H1 (cell line): ENCODE measurements around the gene IPO9.

Experiments
- BRCA1 ChIP-seq: IDR thresholded peaks from 2 replicates; pipeline ENCODE4 v1.6.1; 2012; ENCODE audit warnings: low read depth, low read length, improper control_type of control experiment
- CTCF ChIP-seq, 3 experiments: IDR thresholded peaks; 1 replicate in 2 of 3; 2 replicates in 1 of 3; pipeline versions ENCODE4 v1.5.1 to v1.6.1; 2011; ENCODE audit warnings: low read length in 3 of 3, mild to moderate bottlenecking in 3 of 3, inconsistent platforms in 2 of 3, low read depth in 1 of 3, moderate library complexity in 1 of 3; ENCODE audit not compliant: insufficient read depth in 1 of 3; ENCODE audit errors: control extremely low read depth in 1 of 3
- E2F6 ChIP-seq: IDR thresholded peaks from 2 replicates; pipeline ENCODE4 v1.6.1; 2012; ENCODE audit warnings: inconsistent platforms
- EGR1 ChIP-seq: IDR thresholded peaks from 2 replicates; pipeline ENCODE4 v1.6.1; 2011; ENCODE audit warnings: low read depth, low read length, borderline replicate concordance
- EP300 ChIP-seq, 2 experiments: IDR thresholded peaks; 1 replicate in 1 of 2; 2 replicates in 1 of 2; pipeline ENCODE4 v1.6.1; 2011 to 2012; ENCODE audit warnings: low read depth in 2 of 2, low read length in 2 of 2, mild to moderate bottlenecking in 2 of 2, borderline replicate concordance in 1 of 2, inconsistent platforms in 1 of 2, moderate library complexity in 1 of 2
- HDAC6 ChIP-seq: IDR thresholded peaks from one replicate; pipeline ENCODE4 v1.7.1; 2012; ENCODE audit warnings: low read depth, mild to moderate bottlenecking, inconsistent platforms, low read length, moderate library complexity
- MAX ChIP-seq: IDR thresholded peaks from 2 replicates; pipeline ENCODE4 v1.6.1; 2012; ENCODE audit warnings: inconsistent platforms
- POLR2AphosphoS5 ChIP-seq: IDR thresholded peaks from 2 replicates; pipeline ENCODE4 v1.6.1; 2011; ENCODE audit warnings: low read depth, low read length
- SIN3A ChIP-seq, 2 experiments: IDR thresholded peaks in 1 of 2; conservative IDR thresholded peaks in 1 of 2; 2 replicates each; pipeline ENCODE4 v1.6.1; 2011 to 2012; ENCODE audit warnings: low read length in 2 of 2, improper control_type of control experiment in 1 of 2, low read depth in 1 of 2, mild to moderate bottlenecking in 1 of 2
- SRF ChIP-seq: IDR thresholded peaks from 2 replicates; pipeline ENCODE4 v1.6.1; 2011; ENCODE audit warnings: mild to moderate bottlenecking, low read depth, low read length, moderate library complexity
- TAF1 ChIP-seq: IDR thresholded peaks from 2 replicates; pipeline ENCODE4 v1.6.1; 2011; ENCODE audit warnings: mild to moderate bottlenecking, low read depth, low read length
- YY1 ChIP-seq: IDR thresholded peaks from 2 replicates; pipeline ENCODE4 v1.6.1; 2011; ENCODE audit warnings: low read depth, mild to moderate bottlenecking, low read length

- TF ChIP-seq HDAC6: no peak
- peak; percentile 77 to 97 (median 80) for TF ChIP-seq CTCF (IDR thresholded peaks at IDR 0.05; ENCODE audit: control extremely low read depth in 1 of 3, insufficient read depth in 1 of 3, low read depth in 1 of 3, low read length in 3 of 3)
- no peak for TF ChIP-seq EP300 (IDR thresholded peaks at IDR 0.05; ENCODE audit: borderline replicate concordance in 1 of 2, low read depth in 2 of 2, low read length in 2 of 2)
- TF ChIP-seq YY1: peak; percentile 93
- peak; percentile 96 for TF ChIP-seq TAF1
- TF ChIP-seq SRF: no peak
- no peak for TF ChIP-seq BRCA1
- TF ChIP-seq SIN3A (conservative IDR thresholded peaks at IDR 0.05 in 1 of 2, IDR thresholded peaks at IDR 0.05 in 1 of 2; ENCODE audit: low read depth in 1 of 2, low read length in 2 of 2): peak; percentile 42 to 72; a peak in 3 of 4 replicates
- no peak for TF ChIP-seq POLR2AphosphoS5
- peak; percentile 47; the same call in 1 of the 2 replicates for TF ChIP-seq MAX
- TF ChIP-seq E2F6: peak; percentile 50
- TF ChIP-seq EGR1: no peak
These were observed at the start of gene IPO9 for GRCh38 chr1:201828820-201829774.
